ENCODE data around the gene TMEM92.

TMEM92 gene

GRCh38 chr17:50326831-50327364, 52.6 kb downstream of the TMEM92 start:
- no peak for DNase-seq

GRCh38 chr17:50328363-50329325, 54.4 kb downstream of the TMEM92 start:
- DNase-seq, result no peak

- DNase-seq, result no peak
Observed at GRCh38 chr17:50329716-50330115, 55.5 kb downstream of the TMEM92 start.

GRCh38 chr17:50330151-50330775, 56.0 kb downstream of the TMEM92 start:
- no peak for DNase-seq

Data from hypothalamus (tissue), 51 donors.